Measurements from ENCODE around the gene NOP58.
A peak's percentile ranks its signal among the peaks of the same experiment; 100 is the strongest.
"Not testable (repeated sequence)": the region's sequence is repeated elsewhere in the genome, so short reads cannot be mapped to it uniquely, and the experiment has no call there.

The NOP58 gene

DNA sequence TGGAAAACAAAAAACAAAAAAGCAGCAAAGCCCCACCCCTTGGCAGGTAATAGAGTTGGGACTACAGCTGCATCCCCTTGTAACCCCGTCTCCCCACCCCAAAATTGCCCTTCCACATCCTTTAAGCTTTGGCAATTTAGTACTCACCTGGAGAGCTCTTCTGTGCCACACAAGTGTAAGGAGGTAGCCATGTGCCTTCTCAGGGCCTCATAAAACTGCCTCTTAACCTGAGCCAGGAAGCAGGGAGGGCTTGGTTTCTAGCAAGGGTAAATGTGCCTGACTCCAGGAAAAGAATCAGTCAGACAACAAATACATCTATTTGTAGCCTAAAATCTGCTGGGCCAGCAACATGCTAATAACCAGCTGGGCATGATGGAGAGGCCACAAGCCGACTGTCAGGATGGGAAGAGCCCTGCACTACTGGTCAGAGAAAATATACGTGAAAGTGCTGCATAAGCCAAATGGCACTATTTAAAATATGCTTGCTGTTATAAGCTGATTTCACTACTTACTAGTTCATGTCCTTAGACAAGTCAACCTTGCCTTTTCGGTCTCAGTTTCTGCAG is 46.3 kb downstream of the NOP58 start:
- no peak for DNase-seq

DNA sequence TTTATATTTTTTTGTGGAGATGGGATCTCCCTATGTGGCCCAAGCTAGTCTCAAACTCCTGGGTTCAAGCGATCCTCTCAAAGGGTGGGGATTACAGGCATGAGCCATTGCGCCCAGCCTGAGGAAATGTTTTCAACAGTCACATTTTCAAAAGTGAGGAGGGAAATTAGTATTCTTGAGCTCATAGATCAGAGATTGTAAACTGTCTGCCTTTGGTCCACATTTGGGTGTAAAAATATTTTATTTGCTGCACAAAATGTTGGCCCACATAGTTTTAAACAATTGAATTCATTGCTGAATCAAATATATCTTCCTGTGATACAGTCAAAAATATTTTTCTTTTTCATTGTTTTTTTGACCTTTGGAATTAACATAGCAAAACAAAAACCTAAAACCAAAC is 48.6 kb downstream of the NOP58 start:
- no peak for DNase-seq

DNA sequence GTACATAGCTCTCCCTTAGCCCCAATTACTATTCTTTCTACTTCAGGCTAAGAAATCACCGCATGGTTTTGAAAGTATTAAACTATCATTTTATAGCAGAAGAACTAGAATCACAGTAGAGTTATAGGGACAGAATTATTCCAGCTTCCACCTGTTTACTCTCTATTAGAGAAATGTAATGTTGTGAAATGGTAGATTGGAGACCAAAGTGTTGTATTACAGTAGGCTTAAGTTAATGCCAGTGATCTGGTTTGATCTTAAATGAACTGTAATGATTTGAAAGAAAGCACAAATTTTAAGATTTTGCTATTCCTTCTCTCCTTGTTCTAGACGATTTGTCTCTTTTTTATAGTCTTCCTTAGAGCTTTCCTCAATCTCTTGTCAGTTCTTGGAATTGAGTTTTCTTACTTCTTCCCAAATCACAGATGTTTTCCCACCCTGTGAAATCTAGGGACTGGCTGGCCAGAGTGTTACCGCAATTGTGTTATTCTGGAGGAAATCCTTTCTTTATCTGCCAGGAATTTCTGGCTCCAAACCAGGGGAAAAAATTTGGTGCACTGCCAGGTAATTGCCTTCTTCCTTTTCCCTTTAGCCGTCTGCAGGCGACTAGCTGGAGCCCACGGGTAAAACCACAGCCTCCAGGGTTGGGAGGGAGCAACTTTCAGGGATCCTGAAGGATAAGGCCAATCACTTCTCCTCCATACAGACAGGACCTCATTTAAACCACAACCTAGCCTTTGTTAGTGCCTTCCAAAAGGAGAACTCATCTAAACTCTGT is 51.7 kb downstream of the NOP58 start:
- peak; percentile 13 for DNase-seq

DNA sequence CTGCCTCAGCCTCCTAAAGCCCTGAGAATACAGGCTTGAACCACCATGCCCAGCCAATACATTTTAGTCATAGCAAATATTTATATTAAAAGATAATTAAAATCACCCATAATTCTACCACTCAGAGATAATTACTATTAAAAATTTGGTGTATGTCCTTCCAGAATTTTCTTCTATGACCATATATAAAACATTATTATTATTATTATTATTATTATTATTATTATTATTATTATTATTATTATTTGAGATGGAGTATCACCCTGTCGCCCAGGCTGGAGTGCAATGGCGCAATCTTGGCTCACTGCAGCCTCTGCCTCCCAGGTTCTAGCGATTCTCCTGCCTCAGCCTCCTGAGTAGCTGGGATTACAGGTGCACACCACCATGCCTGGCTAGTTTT is 54.8 kb downstream of the NOP58 start:
- not testable (repeated sequence) for DNase-seq

DNA sequence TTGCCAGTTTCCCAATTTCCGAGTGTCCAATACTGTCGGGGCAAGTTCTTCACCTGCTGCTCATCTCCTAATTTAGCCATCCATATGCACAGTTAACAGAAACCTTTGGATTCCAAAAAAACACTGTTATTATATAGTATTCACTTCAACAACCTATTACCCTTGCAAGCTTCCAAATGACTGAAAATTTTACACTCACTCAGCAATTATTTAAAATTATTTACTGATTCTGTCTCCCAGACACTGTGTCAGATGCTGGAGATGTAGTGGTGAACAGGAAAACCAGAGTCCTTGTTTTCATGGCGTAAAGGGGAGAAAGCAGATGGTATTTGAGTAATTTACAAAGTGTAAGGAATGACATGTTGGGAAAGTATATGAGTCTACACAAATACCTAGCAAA is 56.9 kb downstream of the NOP58 start:
- DNase-seq = no peak

DNA sequence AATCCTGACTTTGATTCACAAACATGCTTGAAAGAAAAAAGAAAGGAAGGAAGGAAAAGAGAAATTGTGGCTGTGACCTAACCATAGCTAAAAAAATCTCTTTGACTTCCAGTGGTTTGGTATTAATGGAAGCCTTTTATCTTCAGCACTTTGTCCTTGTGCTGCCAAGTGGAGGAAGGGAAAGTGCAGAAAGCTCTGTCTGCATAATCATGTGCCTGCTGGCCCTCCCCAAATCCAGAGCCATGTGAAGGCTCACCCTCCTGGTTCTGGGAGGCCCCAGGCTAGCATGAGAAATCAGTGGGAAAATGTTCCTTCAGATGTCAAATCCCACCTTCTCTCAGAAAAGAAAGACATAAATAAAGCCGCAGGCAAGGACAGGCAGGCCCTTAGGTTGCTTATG is 62.3 kb downstream of the NOP58 start:
- no peak for DNase-seq

DNA sequence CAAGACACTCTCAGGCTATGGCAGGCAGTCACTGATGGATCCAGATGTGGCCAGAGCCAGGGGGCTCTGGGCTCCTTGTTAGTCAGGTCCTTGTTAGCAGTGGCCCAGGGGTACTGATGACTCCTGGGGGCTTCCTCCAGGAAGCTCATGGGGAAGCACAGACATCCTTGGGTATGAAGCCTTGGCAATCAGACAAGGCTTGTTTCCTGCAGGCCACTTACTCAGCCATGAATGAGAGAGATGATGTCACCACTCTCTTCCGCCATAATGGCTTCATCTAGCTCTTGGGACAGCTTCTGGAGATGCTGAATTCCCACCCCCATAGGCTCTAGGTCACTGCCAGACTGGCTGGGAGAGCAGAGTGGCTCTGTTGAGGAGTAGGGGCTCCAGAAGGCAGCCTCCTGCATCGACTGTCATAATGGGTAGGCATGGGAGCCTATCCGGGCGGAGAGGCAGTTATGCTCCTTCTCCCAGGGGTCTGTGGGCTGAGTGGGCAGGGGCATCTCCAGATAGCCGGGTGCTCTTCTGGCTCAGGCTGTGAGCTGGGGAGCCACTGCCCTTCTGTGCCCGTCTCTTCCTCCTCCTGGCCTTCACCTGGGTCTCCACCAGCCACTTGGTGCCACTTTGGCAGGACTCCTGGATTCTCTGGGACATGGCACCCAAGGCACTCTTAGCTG is 70.4 kb downstream of the NOP58 start:
- DNase-seq = no peak

DNA sequence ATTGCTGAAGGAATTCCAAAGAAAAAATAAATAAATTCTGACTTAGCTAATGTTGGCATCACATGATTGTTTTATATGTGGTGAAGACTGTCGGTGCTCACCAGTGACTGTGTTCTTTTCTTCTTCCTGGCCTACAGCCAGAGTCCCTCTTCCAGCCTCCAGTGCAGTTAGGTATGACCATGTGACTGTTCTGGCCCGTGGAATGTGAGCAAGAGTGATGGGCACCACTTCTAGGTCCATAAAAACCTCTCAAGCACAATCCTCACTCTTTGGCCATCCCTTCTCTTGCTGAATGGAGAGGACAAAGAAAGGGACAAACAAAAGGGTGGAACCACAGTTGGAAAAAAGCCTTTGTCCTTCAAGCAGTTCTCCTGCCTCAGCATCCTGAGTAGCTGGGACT is 71.6 kb downstream of the NOP58 start:
- DNase-seq = no peak

DNA sequence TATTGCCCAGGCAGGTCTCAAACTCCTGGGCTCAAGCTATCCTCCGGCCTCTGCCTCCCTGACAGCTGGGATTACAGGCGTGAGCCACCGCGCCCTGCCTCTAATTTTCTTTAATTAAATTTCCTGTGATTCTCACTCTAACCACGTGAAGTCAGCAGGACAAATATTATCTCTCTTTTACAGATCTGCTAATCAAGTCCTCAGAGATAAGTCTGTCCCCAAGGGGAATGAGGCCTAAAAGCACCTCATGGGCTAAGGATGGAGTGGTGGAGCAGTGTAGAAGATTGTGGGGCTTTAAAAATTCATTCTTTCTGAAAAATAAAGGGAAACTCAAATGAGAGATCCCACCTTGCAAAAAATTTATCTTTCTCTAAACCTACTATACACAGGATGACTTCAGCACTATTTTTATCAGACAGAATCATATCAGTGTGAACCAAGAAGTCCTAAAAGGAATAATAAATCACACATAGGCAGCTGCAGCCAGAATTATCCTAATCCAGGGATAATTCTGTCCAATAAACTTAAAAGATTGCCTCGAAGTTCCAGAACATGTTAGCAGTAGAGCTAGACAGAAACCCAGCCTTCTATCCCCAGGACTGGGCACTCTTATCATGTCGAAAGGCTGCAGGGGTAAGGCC is 72.3 kb downstream of the NOP58 start:
- no peak for DNase-seq

DNA sequence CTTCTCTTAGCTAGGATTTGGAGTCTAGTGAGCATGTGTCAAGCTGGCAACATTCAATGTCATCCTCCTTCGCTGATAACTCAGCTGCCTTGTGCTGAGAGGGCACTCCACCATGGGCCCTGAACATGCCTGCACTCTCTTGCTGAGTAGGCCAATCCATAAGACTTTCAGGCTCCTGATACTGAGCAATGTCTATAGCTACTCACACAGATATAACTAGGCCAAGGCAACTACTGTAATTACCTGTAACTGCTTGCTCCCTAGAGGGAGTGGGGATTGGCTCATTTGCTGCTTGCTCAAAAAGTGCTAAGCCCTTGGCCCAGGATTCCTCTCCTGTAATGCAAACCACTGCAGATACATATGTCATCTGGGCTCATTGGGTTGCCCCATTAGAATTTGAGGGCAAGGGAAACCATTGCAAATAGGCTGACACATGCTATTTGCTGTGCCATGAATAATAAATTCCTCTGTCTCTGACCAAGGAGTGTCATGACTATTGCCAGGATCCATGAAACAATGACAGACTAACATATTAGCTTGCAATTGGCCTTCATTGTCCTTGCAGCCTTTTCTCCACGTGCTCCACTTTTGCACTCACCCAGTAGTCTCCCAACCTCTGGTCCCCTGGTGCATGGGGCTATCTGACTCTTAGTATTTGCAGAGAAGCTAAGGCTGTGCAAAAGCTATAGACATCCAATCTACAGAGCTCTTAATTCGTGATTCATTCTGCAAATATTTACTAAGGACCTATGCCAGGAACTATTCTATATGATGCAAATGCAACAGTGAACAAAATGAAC is 73.7 kb downstream of the NOP58 start:
- no peak for DNase-seq

DNA sequence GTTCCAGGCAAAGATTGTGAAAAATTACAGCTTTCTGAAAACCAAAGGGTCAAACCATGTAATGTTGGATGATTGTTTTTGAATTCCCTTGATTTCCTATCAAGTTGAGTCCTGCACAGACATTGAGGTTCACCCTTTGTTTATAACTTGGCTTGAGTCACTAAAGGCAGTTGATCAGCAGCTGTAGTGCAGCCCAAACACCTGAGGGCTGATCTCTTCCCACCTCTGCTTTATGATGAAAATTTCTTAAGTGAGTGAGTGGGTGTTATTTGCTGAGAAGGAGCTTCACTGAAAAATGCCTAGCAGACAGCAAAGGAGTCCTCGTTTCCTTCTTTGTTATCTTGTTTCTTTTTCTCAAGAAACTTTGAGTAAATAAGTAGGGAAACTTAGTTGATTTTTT is 78.6 kb downstream of the NOP58 start:
- DNase-seq = no peak

DNA sequence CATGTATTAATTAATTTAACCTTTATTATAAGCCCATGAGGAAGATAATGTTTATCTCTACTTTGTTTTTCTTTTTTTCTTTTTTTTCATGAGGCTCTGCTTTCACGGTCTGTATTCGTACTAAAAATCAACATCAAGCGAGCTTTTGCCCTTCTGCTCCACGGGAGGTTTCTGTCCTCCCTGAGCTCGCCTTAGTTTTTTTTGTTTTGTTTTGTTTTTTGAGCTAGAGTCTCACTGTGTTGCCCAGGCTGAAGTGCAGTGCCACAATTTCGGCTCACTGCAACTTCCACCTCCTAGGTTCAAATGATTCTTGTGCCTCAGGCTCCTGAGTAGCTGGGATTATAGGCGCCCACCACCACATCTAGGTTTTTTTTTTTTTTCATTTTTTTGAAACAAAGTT is 80.6 kb downstream of the NOP58 start:
- DNase-seq = no peak
